Glutamatergic neuron (in vitro differentiated cells): ENCODE results near the gene ATOX1. TPM values are rescaled to one million over a fixed set of nuclear protein-coding genes. Genes with fewer than 3 reads are reported as not detected.
A peak's percentile ranks its signal among the peaks of the same experiment; 100 is the strongest.

Experiments
- DNase-seq: peaks from one replicate; pipeline ENCODE4 v3.0.0; 2022
- H3K27ac Mint-ChIP-seq: one replicate; pipeline ENCODE4 v1.8.0; 2020; ENCODE audit warnings: mild to moderate bottlenecking, mixed read lengths, inconsistent platforms; ENCODE audit not compliant: unreplicated experiment
- H3K27me3 Mint-ChIP-seq: one replicate; pipeline ENCODE4 v1.8.0; 2020; ENCODE audit warnings: mild to moderate bottlenecking, moderate library complexity, mixed read lengths, inconsistent platforms; ENCODE audit not compliant: unreplicated experiment
- H3K36me3 Mint-ChIP-seq: one replicate; pipeline ENCODE4 v1.8.0; 2020; ENCODE audit warnings: mild to moderate bottlenecking, mixed read lengths, inconsistent platforms; ENCODE audit not compliant: unreplicated experiment
- H3K4me1 Mint-ChIP-seq: one replicate; pipeline ENCODE4 v1.8.0; 2020; ENCODE audit warnings: mild to moderate bottlenecking, low read depth, mixed read lengths, inconsistent platforms; ENCODE audit not compliant: unreplicated experiment
- H3K4me3 Mint-ChIP-seq: one replicate; pipeline ENCODE4 v1.8.0; 2020; ENCODE audit warnings: mild to moderate bottlenecking, mixed read lengths, inconsistent platforms; ENCODE audit not compliant: unreplicated experiment
- H3K9me3 Mint-ChIP-seq: one replicate; pipeline ENCODE4 v1.8.0; 2020; ENCODE audit warnings: mild to moderate bottlenecking, moderate library complexity, mixed read lengths, inconsistent platforms; ENCODE audit not compliant: unreplicated experiment
- total RNA-seq: library from RNA; stranded (reverse); fragmentation: NEBNext Ultra II Directional; extraction: Animal tissue kit (Norgen Biotek cat#: 25700); gene quantifications from one replicate; pipeline ENCODE4 v1.2.1, GENCODE V29; 2021; ENCODE audit not compliant: unreplicated experiment
- TF ChIP-seq, protein P1 (sequence below): fragments of 200-600 bp; sonication (generic); IDR thresholded peaks from one replicate; pipeline ENCODE4 v1.5.0; 2021; ENCODE audit not compliant: partially characterized antibody, unreplicated experiment

Gene ATOX1
- total RNA-seq, 1 donor from 2014 or later, result 82.9 TPM

DNA sequence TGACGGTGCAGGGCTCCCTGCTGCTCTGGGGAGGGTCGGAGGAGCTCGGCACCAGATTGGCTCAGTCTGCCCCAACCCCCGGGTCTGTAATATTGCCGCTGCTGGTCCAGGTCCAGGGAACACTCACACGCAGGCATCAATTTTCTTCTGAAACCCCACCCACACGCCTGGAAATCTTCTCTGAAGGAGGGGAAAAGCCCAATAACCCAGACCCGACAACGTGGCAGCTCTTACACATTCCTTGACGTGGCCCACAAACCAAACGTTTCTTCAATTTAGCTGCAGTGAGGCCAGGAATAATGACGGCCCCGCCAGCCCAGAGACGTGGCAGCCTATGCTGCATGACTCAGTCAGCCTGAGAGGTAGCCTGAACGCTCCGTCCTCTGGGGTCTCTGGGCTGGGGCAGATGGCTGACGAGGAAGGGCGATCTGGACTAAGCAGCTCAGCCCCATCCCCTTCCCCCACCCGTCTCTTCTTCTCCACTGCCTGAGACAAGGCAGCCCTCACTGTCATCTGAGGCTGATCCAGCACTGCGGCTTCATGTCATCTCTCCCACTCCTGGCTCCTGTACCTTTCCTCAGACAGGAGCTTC, 61.9 kb downstream of the ATOX1 start:
- Mint-ChIP-seq H3K4me1 (peaks cover 37% of the 10 kb centered on the region), H3K9me3 (peaks cover 4% of the 10 kb centered on the region), H3K36me3 (no peaks in the 10 kb centered on the region), H3K27me3 (peaks cover 7% of the 10 kb centered on the region), H3K4me3 (peak overlapping the region; percentile 84), H3K27ac (peak overlapping the region; percentile 99)
- TF ChIP-seq, protein P1, sequence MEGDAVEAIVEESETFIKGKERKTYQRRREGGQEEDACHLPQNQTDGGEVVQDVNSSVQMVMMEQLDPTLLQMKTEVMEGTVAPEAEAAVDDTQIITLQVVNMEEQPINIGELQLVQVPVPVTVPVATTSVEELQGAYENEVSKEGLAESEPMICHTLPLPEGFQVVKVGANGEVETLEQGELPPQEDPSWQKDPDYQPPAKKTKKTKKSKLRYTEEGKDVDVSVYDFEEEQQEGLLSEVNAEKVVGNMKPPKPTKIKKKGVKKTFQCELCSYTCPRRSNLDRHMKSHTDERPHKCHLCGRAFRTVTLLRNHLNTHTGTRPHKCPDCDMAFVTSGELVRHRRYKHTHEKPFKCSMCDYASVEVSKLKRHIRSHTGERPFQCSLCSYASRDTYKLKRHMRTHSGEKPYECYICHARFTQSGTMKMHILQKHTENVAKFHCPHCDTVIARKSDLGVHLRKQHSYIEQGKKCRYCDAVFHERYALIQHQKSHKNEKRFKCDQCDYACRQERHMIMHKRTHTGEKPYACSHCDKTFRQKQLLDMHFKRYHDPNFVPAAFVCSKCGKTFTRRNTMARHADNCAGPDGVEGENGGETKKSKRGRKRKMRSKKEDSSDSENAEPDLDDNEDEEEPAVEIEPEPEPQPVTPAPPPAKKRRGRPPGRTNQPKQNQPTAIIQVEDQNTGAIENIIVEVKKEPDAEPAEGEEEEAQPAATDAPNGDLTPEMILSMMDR, result no peak
- peak; percentile 80 for DNase-seq

DNA sequence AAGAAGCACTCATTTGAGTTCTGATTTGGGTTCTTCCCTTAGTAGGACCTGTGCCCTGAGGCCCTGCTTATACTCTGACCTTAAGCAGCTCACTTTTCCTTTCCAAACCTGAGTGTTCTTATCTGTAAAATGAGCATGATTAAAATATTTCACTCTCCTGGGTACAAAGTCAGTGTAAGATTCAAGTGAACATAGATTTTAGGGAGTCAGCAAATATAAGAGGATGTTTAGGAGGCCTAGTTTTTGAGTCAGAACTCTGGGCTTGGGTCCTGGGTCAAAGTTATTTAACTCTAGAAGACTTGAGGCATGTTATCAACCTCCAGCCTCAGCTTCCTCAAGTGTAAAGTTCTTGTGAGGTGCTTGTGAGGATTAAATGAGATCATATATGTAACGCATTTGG, 63.0 kb downstream of the ATOX1 start:
- no peaks in the 10 kb centered on the region for H3K36me3 Mint-ChIP-seq
- peaks cover 4% of the 10 kb centered on the region for H3K9me3 Mint-ChIP-seq
- peaks cover 7% of the 10 kb centered on the region for H3K27me3 Mint-ChIP-seq
- no peak overlapping the region for H3K4me3 Mint-ChIP-seq
- no peak overlapping the region for H3K27ac Mint-ChIP-seq
- H3K4me1 Mint-ChIP-seq, result peaks cover 32% of the 10 kb centered on the region
- TF ChIP-seq, protein P1, result no peak
- no peak for DNase-seq

DNA sequence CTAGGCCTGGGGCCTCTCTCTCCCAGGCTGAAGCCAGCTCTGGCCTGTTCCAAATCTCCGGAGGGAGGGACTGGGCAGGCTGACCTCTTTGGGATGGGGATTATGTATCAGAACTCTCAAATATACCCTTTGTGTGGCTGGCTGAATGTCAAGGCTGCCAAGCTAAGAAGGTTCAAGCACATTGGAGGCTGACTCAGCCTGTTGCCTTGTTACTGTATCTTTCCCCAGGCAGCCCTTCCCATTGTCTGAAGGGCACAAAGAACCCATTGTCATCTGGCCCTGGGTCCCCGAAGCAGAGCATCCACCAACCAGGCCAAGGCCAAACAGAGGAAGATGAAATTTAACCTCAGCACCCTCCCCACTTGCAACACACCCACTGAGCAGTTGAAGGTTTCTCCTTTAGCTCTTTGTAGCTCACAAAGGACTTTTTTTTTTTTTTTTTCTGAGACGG, 64.4 kb downstream of the ATOX1 start:
- Mint-ChIP-seq H3K4me1 (peaks cover 24% of the 10 kb centered on the region), H3K27ac (no peak overlapping the region), H3K9me3 (peaks cover 3% of the 10 kb centered on the region), H3K36me3 (no peaks in the 10 kb centered on the region), H3K27me3 (peaks cover 4% of the 10 kb centered on the region), H3K4me3 (no peak overlapping the region)
- no peak for DNase-seq
- TF ChIP-seq, protein P1, result no peak

Other genes with a start within 250 kb of the ATOX1 start
- 0.02 TPM for gene FAT2, start 167.3 kb downstream of the ATOX1 start, total RNA-seq
- gene SPARC, start 71.7 kb downstream of the ATOX1 start, total RNA-seq, result 946 TPM
- gene G3BP1, start 13.3 kb upstream of the ATOX1 start, total RNA-seq, result 127 TPM
- 0.22 TPM for gene GLRA1, start 166.2 kb upstream of the ATOX1 start, total RNA-seq